B cell (primary cell): ENCODE data around the gene SERPINE1.
"Not testable (repeated sequence)": the region's sequence is repeated elsewhere in the genome, so short reads cannot be mapped to it uniquely, and the experiment has no call there.

Experiments
- EZH2 ChIP-seq: IDR thresholded peaks from 2 replicates; pipeline ENCODE4 v1.6.1; 2012; ENCODE audit warnings: borderline replicate concordance, low read depth, mild to moderate bottlenecking, moderate library complexity, low read length; ENCODE audit not compliant: insufficient read depth, poor library complexity, severe bottlenecking
- TF ChIP-seq, protein P1 (sequence below): fragments of 200-600 bp; IDR thresholded peaks from one replicate; pipeline ENCODE4 v1.8.0; 2022; ENCODE audit warnings: antibody characterized with exemption, mild to moderate bottlenecking

DNA sequence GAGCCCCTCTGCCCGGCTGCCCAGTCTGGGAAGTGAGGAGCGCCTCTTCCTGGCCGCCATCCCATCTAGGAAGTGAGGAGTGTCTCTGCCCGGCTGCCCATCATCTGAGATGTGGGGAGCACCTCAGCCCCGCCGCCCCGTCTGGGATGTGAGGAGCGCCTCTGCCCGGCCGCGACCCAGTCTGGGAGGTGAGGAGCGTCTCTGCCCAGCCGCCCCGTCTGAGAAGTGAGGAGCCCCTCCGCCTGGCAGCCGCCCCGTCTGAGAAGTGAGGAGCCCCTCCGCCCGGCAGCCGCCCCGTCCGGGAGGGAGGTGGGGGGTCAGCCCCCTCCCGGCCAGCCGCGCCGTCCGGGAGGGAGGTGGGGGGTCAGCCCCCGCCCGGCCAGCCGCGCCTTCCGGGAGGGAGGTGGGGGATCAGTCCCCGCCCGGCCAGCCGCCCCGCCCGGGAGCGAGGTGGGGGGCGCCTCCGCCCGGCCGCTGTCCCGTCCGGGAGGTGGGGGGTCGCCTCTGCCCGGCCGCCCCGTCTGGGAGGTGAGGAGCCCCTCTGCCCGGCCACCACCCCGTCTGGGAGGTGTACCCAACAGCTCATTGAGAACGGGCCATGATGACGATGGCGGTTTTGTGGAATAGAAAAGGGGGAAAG is 34.5 kb upstream of the SERPINE1 start:
- TF ChIP-seq, protein P1, sequence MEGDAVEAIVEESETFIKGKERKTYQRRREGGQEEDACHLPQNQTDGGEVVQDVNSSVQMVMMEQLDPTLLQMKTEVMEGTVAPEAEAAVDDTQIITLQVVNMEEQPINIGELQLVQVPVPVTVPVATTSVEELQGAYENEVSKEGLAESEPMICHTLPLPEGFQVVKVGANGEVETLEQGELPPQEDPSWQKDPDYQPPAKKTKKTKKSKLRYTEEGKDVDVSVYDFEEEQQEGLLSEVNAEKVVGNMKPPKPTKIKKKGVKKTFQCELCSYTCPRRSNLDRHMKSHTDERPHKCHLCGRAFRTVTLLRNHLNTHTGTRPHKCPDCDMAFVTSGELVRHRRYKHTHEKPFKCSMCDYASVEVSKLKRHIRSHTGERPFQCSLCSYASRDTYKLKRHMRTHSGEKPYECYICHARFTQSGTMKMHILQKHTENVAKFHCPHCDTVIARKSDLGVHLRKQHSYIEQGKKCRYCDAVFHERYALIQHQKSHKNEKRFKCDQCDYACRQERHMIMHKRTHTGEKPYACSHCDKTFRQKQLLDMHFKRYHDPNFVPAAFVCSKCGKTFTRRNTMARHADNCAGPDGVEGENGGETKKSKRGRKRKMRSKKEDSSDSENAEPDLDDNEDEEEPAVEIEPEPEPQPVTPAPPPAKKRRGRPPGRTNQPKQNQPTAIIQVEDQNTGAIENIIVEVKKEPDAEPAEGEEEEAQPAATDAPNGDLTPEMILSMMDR, result not testable (repeated sequence)
- TF ChIP-seq EZH2, result not testable (repeated sequence)
